DMS114 treated with DMSO at 0.1 percent for 48 hours (cell line): Measurements from ENCODE around the gene KHDRBS2.

Source experiments
- DNase-seq: peaks from one replicate; lab custom pipeline; 2025; ENCODE audit not compliant: unreplicated experiment; lab: John Stamatoyannopoulos, UW

The KHDRBS2 gene

GRCh38 chr6:62039605-62040004, 246.4 kb downstream of the KHDRBS2 start:
- no peak for DNase-seq

GRCh38 chr6:62037445-62037844, 248.6 kb downstream of the KHDRBS2 start:
- no peak for DNase-seq

DNA sequence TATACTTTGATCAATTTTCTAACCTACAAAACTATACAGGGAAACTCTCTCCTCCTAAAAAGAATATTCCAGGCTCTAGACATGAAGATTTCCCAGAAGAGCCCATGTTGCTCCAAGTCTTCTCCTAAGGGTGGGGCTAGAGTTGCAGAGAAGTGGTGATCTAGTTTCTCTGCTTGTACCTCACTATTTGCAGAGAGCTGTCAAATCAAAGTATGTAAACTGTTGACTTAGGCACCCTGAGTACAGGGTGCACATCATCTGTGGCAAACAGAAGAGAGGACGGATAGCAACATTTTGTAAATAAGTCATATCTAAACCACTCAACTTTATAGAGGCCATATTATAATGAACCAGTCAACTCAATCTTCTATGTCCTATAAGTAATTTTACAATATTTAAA, 250.1 kb downstream of the KHDRBS2 start:
- DNase-seq = no peak

DNA sequence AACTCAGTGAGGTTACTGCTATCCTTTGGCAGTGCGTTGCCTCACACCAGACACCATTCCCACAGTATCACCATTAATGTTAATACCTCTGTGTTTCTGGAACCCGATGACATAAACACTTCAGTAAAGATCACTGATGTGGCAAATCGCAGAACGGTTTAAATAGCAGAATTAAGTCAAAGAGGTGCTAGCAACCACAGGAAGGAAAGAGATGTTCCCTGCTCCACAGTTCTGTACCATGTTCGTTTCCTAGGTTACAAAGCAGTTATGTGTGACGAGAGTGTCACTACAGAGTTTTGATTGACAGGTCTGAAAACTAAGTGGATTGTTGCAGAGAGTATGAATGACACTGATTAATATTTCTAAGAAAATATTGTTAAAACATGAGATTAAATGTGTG, 272.3 kb downstream of the KHDRBS2 start:
- no peak for DNase-seq

GRCh38 chr6:62009445-62009844, 276.6 kb downstream of the KHDRBS2 start:
- no peak for DNase-seq

DNA sequence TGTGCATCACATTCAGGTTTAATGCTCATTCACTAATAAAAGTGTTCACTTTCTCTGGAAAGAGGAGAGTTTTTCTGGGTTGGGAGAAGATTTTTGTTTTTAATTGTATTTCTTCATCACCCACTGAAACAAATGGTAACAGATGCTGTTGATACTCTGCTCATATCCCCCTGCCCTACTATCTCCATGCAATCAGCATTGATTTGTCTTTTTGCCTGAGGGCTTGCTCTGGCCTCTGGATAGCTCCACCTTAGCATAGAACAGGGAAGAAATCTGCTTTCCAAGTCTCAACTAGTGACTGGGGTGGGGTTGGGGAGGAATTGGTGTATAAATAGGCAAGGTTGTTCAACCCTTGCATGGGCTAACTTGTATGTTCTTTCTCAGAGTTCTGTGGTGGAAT, 296.4 kb downstream of the KHDRBS2 start:
- no peak for DNase-seq

DNA sequence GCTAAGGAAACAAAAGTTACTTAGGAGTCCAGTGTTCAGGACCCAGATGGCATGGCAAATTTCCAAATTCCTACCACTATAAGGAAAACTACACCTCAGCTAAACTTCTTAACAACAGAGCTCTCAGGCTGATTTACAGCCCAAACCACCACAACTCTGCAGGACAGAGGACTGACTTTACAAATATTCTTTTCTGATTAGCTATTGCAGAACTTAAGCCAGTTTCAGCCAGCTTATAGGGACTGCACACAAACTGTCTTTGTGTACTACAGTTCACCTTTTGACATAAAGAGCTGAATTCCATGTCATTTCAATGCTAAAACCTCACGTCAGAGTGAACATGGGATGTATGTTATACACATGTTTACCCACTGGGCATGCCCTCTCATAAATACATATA, 305.4 kb downstream of the KHDRBS2 start:
- no peak for DNase-seq

GRCh38 chr6:61977947-61978346, 308.1 kb downstream of the KHDRBS2 start:
- no peak for DNase-seq

DNA sequence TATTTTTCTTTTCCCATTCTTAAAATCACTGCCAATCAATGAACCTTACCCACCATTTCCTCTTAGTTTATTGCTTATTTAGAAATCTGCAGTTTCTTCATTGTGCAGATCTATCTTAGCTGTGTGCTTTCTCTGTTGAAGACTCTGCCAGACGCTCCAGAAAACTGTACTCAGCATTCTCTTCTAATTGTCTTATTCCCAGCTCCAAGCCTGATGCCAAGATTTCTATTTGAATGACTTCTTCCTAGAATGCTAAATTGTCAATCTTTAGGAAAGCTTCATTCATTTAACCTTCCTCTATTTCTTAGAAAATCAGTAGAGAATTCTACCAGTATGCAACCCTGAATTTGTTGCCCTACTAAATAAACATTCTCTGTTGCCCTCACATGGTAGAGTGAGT, 308.9 kb downstream of the KHDRBS2 start:
- no peak for DNase-seq

DNA sequence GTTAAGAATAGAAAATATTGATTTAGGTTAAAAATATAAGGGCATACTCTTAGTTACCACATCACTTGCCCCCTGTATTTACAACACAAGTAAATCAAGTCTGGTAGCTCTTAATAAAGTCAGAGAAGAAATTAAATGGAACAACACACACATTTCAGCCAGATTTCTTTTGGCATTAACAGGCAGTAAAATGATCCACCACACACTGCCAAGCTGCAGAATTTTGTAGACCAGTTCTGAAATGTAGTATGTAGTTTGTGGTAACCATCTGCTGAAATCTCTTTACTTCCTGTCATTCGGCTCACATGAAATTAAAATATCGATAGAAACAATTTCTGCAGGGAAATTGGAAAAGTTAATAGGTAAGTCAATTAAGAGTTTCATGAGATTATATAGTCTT, 326.8 kb downstream of the KHDRBS2 start:
- no peak for DNase-seq

GRCh38 chr6:61953851-61954250, 332.2 kb downstream of the KHDRBS2 start:
- DNase-seq = no peak

- no peak for DNase-seq
Observed at GRCh38 chr6:61951586-61951985, 334.4 kb downstream of the KHDRBS2 start.

DNA sequence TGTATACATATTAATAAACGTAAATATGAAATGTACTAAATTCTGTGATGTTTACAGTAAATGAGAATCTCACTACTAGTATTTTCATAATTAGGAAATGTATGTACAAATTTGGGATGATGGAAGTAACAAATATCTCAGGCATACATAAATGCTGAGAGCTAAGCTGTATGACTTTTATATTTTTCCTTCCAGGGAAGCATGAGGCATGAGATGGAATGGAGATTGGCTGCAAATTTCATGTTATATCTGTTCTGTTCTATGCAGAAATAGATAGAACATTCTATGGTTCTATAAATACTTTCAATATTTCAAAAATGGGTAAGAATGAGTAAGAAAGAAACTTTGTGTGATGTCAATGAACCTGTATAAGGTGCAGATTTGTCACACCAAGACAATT, 335.2 kb downstream of the KHDRBS2 start:
- DNase-seq = no peak

- no peak for DNase-seq
Observed at GRCh38 chr6:61949971-61950370, 336.1 kb downstream of the KHDRBS2 start.

DNA sequence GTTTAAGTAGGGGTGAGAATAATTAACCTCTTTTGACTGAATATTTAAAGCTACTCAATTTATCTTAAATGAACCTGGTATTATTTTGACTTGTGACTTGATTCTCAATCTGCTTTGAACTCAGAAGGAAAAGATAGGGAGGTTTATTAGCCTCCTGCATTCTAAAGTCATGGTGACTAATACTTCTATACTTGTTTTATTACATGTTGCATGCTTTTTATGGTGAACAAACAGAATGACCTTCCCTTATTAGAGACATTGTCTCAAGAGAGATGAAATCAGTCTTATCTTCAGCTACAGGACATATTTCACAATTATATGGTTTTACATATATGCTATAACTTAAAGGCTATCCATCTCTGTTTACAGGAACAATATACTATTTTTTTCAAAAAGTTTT, 336.9 kb downstream of the KHDRBS2 start:
- no peak for DNase-seq

DNA sequence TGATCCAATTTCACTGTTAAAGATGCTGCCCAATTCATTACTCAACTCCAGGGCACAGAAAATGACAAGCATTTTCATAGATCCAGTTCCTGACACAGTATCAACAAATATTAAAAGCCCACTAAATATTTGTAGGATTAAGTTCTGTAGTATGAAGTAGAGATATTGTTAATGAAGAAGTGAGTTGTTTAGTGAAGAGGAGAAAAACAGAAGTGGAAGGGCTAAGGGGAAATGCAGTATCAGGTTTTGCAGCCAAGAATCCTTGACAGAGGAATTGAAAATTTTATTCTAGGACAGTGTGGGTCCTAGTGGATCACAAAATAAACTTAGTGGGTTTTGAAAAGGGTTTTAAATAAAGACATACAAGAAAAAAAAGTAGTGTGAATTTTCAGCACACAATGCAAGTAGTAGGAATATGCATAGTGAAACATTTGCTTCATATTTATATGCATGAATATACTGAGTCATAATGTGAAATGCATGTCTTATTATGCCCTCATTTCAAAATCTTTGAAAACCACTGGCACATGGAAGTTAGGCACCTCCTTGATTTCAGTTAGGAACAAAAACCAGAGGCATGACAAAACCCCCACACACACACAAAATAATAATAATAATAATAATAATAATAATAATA, 338.6 kb downstream of the KHDRBS2 start:
- no peak for DNase-seq

GRCh38 chr6:61940919-61941318, 345.1 kb downstream of the KHDRBS2 start:
- DNase-seq = no peak

DNA sequence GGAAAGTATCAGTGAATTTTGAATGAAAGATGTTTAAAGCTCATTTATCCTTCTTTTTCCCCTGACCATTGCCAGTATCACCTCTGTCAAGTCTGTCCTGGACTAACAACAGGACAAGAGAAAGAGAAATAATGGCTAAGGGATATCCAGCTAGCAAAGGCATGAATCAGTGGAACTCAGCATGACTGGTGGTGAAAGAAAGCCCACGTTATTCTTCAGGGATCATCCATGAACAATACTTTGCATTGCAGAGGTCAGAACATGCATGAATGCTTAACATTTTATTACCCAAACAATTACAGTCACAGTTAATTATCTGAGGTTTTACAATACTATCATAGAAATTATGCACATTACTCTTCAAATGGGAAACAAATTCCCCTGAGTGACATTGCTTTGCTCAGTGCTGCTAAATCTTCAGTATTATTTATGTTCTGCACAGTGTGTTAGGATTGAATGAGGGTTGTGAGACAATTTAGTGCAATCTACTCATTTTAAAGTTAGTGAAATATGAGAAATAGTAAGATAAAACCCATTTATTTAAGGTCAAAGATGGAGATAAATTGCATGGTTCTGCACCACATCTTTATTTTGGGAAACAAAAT, 350.7 kb downstream of the KHDRBS2 start:
- no peak for DNase-seq

DNA sequence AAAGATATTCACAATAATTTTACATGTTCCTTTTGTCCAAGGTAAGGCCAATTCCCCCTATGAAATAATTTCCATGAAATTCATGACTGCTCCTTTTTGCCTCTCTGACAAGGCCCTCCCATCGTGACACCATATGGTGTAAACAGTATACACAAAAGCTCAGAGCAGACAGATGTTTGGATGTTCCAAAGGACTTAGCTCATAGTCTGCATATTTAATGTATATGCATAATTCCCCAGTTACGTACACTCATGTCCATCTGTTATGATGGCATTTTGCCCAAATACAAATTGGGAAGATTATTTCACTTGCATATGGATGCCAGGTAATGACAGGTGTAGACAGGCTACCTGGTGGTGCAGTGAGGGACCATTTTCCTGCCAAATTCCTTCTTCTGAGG, 376.5 kb downstream of the KHDRBS2 start:
- DNase-seq = no peak

DNA sequence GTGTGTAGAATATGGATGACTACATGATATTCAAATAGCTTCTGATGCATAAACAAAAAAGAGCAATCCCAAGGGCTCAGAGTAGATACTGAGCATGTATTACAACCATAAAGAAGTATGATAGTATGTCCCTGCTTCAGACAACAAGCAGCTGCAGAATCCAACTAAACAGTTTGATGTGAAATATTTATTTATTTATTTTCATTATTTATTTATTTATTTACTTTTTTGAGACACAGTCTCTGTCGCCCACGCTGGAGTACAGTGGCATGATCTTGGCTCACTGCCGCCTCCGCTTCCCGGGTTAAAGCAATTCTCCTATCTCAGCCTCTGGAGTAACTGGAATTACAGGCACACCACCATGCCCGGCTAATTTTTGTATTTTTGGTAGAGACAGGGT, 384.3 kb downstream of the KHDRBS2 start:
- no peak for DNase-seq

GRCh38 chr6:61894536-61894935, 391.5 kb downstream of the KHDRBS2 start:
- no peak for DNase-seq

- no peak for DNase-seq
Observed at GRCh38 chr6:61887423-61887822, 398.6 kb downstream of the KHDRBS2 start.

DNA sequence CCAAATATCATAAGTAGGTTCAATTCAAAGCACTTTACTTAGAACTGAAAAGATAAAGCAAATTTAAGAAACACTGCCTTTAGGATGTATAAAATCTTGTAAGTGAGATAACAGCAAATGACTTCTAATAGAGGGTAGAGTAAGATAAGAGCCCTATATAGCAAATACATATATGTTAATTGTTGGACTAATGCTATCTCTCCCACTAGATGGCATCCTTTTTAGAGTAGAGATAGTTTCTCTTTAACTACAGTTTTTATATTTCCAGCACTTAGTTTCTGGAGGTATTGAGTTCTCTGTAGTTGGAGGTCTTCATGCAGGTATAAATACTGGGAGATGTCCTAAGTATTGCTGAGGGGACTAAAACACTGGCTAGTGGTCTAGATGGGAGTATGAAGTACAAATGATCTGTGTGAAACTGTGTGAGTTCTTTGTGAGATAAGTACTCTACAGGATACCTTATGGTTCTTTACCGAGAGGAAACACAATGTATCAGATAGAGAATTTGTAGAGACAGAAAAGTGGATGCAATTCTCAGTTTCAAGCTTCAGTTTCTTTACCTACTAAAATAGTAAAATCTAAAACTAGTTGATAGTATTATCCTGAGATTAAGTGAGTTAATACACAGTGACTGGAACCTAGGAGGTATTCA, 399.3 kb downstream of the KHDRBS2 start:
- DNase-seq = no peak
